ENCODE results near the gene NEK7.

NEK7 gene

DNA sequence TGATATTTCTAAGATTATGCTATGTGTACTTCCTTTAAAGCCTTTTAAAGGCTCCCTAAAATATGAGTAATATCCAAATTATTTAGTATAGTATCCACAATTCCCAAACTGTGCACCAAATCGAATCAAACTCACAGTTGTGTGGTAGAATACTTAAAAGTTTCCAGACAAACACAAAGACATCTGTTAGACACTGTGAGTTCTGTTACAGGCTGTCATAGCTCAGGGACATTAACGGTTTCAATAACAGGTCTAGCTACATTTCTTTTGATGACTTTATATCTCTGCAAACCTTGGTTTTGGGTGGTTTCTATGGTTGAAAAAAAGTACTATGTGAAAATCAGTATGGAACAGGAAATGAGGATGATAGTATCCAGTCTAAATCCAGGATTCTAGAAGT is 36.9 kb upstream of the NEK7 start:
- no peaks in the 10 kb centered on the region for H3K9me3 ChIP-seq (replicated peaks; ENCODE audit: insufficient read depth, low read length)
- H3K27ac ChIP-seq (ENCODE audit: low read length): no peak overlapping the region
- no peaks in the 10 kb centered on the region for H3K36me3 ChIP-seq (replicated peaks; ENCODE audit: insufficient read depth, low read length)
- H3K9me2 ChIP-seq (replicated peaks; ENCODE audit: insufficient read depth, low read length): no peaks in the 10 kb centered on the region
- H4K20me1 ChIP-seq (ENCODE audit: insufficient read depth, low read length): no peaks in the 10 kb centered on the region
- H3K9ac ChIP-seq (ENCODE audit: low read length): no peak overlapping the region
- TF ChIP-seq EZH2 (optimal IDR thresholded peaks at IDR 0.05; ENCODE audit: low read depth, low read length): no peak
- no peak for TF ChIP-seq EZH2phosphoT487 (IDR thresholded peaks at IDR 0.05; ENCODE audit: low read length)
- TF ChIP-seq, protein P1, sequence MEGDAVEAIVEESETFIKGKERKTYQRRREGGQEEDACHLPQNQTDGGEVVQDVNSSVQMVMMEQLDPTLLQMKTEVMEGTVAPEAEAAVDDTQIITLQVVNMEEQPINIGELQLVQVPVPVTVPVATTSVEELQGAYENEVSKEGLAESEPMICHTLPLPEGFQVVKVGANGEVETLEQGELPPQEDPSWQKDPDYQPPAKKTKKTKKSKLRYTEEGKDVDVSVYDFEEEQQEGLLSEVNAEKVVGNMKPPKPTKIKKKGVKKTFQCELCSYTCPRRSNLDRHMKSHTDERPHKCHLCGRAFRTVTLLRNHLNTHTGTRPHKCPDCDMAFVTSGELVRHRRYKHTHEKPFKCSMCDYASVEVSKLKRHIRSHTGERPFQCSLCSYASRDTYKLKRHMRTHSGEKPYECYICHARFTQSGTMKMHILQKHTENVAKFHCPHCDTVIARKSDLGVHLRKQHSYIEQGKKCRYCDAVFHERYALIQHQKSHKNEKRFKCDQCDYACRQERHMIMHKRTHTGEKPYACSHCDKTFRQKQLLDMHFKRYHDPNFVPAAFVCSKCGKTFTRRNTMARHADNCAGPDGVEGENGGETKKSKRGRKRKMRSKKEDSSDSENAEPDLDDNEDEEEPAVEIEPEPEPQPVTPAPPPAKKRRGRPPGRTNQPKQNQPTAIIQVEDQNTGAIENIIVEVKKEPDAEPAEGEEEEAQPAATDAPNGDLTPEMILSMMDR (IDR thresholded peaks at IDR 0.05; ENCODE audit: low read length): no peak
- no peak overlapping the region for H3K4me2 ChIP-seq (ENCODE audit: low read depth, low read length)
- H3K79me2 ChIP-seq (ENCODE audit: low read length): no peaks in the 10 kb centered on the region
- no peak overlapping the region for H2AFZ ChIP-seq (ENCODE audit: low read length)
- no peak overlapping the region for H3K4me3 ChIP-seq (ENCODE audit: low read length)
- no peaks in the 10 kb centered on the region for H3K27me3 ChIP-seq (replicated peaks; ENCODE audit: insufficient read depth, low read length)
- no peak for DNase-seq
- H3K4me1 ChIP-seq (ENCODE audit: low read length): no peaks in the 10 kb centered on the region
- H3F3A ChIP-seq (ENCODE audit: insufficient read depth, low read length): no peaks in the 10 kb centered on the region

DNA sequence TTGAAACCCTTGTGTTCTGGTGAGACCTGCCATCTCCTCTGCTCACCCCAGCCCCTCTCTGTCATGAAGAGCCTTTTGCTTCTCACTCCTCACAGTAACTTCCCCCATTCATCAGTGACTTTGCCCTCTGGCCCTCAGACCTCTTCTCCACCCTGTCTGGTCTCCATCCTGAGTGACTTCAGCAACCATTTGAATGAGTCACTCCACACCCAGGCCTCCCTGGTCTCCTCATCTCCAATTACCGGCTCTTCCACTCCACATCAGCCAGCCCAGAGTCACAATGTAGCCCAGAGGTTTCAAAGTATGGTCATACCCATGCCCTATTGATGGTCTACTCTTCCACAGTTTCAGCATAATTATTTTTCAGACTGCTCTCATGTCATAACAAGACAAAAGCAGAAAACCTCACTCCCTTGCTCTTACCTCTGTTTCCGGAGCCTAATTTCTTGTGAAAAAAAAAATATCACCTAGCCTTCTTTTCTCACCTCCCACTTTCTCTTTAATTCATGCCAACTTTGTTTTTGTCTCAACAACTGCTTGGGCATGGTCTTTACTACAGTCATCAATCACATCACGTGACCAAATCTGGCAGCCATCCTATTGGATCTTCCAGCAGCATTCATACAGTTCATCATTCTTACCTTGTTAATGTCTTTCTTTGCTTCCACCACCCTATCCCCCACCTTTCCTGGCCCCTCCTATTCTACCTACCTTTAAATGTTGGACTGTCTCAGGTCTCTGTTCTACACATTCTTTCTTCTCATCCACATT is 35.6 kb upstream of the NEK7 start:
- Histone ChIP-seq H3K9ac (ENCODE audit: low read length) (no peak overlapping the region), H3K9me3 (replicated peaks; ENCODE audit: insufficient read depth, low read length) (no peaks in the 10 kb centered on the region), H3K4me2 (ENCODE audit: low read depth, low read length) (no peak overlapping the region), H3K79me2 (ENCODE audit: low read length) (no peaks in the 10 kb centered on the region), H4K20me1 (ENCODE audit: insufficient read depth, low read length) (no peaks in the 10 kb centered on the region), H3K27ac (ENCODE audit: low read length) (no peak overlapping the region), H3F3A (ENCODE audit: insufficient read depth, low read length) (no peaks in the 10 kb centered on the region), H3K36me3 (replicated peaks; ENCODE audit: insufficient read depth, low read length) (no peaks in the 10 kb centered on the region), H3K27me3 (replicated peaks; ENCODE audit: insufficient read depth, low read length) (no peaks in the 10 kb centered on the region), H3K4me1 (ENCODE audit: low read length) (no peaks in the 10 kb centered on the region), H2AFZ (ENCODE audit: low read length) (no peak overlapping the region), H3K4me3 (ENCODE audit: low read length) (no peak overlapping the region), H3K9me2 (replicated peaks; ENCODE audit: insufficient read depth, low read length) (no peaks in the 10 kb centered on the region)
- no peak for DNase-seq
- TF ChIP-seq, protein P1 (IDR thresholded peaks at IDR 0.05; ENCODE audit: low read length): no peak
- TF ChIP-seq EZH2phosphoT487 (IDR thresholded peaks at IDR 0.05; ENCODE audit: low read length) (no peak), EZH2 (optimal IDR thresholded peaks at IDR 0.05; ENCODE audit: low read depth, low read length) (no peak)

DNA sequence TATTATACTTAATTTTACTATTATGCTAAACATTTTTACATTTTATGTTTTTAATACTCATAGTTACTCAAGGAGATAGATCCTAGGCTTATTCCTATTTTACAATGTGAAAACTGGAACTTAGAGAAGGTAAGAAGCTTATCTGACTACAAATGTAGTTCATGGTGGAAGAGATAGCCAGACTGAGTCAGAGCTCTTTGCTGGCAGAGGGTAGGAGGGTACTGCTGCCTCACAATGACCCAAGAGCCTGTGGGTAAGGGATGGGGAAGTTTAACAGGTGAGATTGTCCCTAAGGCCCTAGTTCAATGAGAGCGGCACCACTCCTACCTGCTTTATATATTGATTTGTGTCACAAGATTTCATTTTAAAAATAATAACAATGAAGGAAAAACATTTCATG is 34.1 kb upstream of the NEK7 start:
- no peaks in the 10 kb centered on the region for H3K4me1 ChIP-seq (ENCODE audit: low read length)
- no peak overlapping the region for H3K4me2 ChIP-seq (ENCODE audit: low read depth, low read length)
- H4K20me1 ChIP-seq (ENCODE audit: insufficient read depth, low read length): no peaks in the 10 kb centered on the region
- H3K79me2 ChIP-seq (ENCODE audit: low read length): no peaks in the 10 kb centered on the region
- H3K27ac ChIP-seq (ENCODE audit: low read length): no peak overlapping the region
- no peak for TF ChIP-seq EZH2 (optimal IDR thresholded peaks at IDR 0.05; ENCODE audit: low read depth, low read length)
- TF ChIP-seq, protein P1 (IDR thresholded peaks at IDR 0.05; ENCODE audit: low read length): no peak
- TF ChIP-seq EZH2phosphoT487 (IDR thresholded peaks at IDR 0.05; ENCODE audit: low read length): no peak
- H3F3A ChIP-seq (ENCODE audit: insufficient read depth, low read length): no peaks in the 10 kb centered on the region
- H3K9me2 ChIP-seq (replicated peaks; ENCODE audit: insufficient read depth, low read length): no peaks in the 10 kb centered on the region
- H3K4me3 ChIP-seq (ENCODE audit: low read length): no peak overlapping the region
- DNase-seq: no peak
- no peaks in the 10 kb centered on the region for H3K9me3 ChIP-seq (replicated peaks; ENCODE audit: insufficient read depth, low read length)
- H2AFZ ChIP-seq (ENCODE audit: low read length): no peak overlapping the region
- H3K9ac ChIP-seq (ENCODE audit: low read length): no peak overlapping the region
- H3K36me3 ChIP-seq (replicated peaks; ENCODE audit: insufficient read depth, low read length): no peaks in the 10 kb centered on the region
- no peaks in the 10 kb centered on the region for H3K27me3 ChIP-seq (replicated peaks; ENCODE audit: insufficient read depth, low read length)
